GM10266 (cell line): ENCODE results near the gene SLIT3.

Experiments used
- DNase-seq: peaks from one replicate; pipeline ENCODE4 v3.0.0; 2012; ENCODE audit errors: extremely low spot score
- CTCF ChIP-seq: IDR thresholded peaks from 2 replicates; pipeline ENCODE4 v1.5.1; 2012; ENCODE audit warnings: mild to moderate bottlenecking, low read depth; ENCODE audit not compliant: control insufficient read depth, insufficient read depth; ENCODE audit errors: missing control alignments

Gene SLIT3

GRCh38 chr5:168770996-168771395 is 529.9 kb downstream of the SLIT3 start:
- no peak for DNase-seq
- no peak for TF ChIP-seq CTCF

GRCh38 chr5:168770036-168770498 is 530.9 kb downstream of the SLIT3 start:
- no peak for DNase-seq
- TF ChIP-seq CTCF: no peak

- no peak for TF ChIP-seq CTCF
- DNase-seq: no peak
Observed at GRCh38 chr5:168768172-168768571, 532.8 kb downstream of the SLIT3 start.

- no peak for DNase-seq
- no peak for TF ChIP-seq CTCF
Observed at GRCh38 chr5:168766426-168766700, 534.6 kb downstream of the SLIT3 start.

- no peak for TF ChIP-seq CTCF
- DNase-seq: no peak
Observed at GRCh38 chr5:168765551-168766425, 535.2 kb downstream of the SLIT3 start.

GRCh38 chr5:168765086-168765550 is 535.8 kb downstream of the SLIT3 start:
- DNase-seq: no peak
- no peak for TF ChIP-seq CTCF

GRCh38 chr5:168756453-168757391 is 544.2 kb downstream of the SLIT3 start:
- no peak for DNase-seq
- no peak for TF ChIP-seq CTCF
